SK-N-SH (cell line): ENCODE measurements around the gene PAXIP1. TPM values are rescaled to one million over a fixed set of nuclear protein-coding genes. Genes with fewer than 3 reads are reported as not detected.

Source experiments
- CTCF ChIA-PET: fragments of 300-600, 350-600 bp; formaldehyde crosslinking; extraction: SDS; loops from one replicate; lab custom pipeline; 2021; lab: Yijun Ruan, JAX
- POLR2A ChIA-PET: fragments of 350-600 bp; sonication (Branson Sonifier 250); formaldehyde crosslinking; extraction: SDS; loops from one replicate; lab custom pipeline; 2020; ENCODE audit warnings: antibody characterized with exemption, inconsistent platforms; lab: Yijun Ruan, JAX
- DNase-seq: peaks from one replicate; pipeline ENCODE4 v3.0.0; 2012
- H2AFZ ChIP-seq: fragments of 200-600 bp; sonication (generic); 2 replicates; pipeline ENCODE4 v1.8.1; 2016; ENCODE audit warnings: antibody characterized with exemption, mild to moderate bottlenecking, low read depth
- H3F3A ChIP-seq: fragments of 200-600 bp; sonication (generic); replicated peaks from 2 replicates; pipeline ENCODE3; 2016; ENCODE audit warnings: antibody characterized with exemption, mild to moderate bottlenecking; ENCODE audit not compliant: insufficient read depth
- H3K27ac ChIP-seq, 2 experiments: fragments of 200-500 bp in 1 of 2; fragments of 200-600 bp in 1 of 2; sonication (Bioruptor generic) in 1 of 2; sonication (generic), shearing (Covaris generic) in 1 of 2; 2 replicates each; pipeline versions ENCODE4 v1.5.1 to v1.6.1; 2014 to 2016; ENCODE audit warnings: low read depth in 2 of 2, inconsistent platforms in 1 of 2, low read length in 1 of 2, mild to moderate bottlenecking in 1 of 2, mixed read lengths in 1 of 2
- H3K27me3 ChIP-seq: fragments of 200-600 bp; sonication (generic), shearing (Covaris generic); 2 replicates; pipeline ENCODE4 v1.6.1; 2016; ENCODE audit warnings: mixed run types; ENCODE audit not compliant: insufficient read depth
- H3K36me3 ChIP-seq, 2 experiments: fragments of 200-500 bp in 1 of 2; fragments of 200-600 bp in 1 of 2; sonication (Bioruptor generic) in 1 of 2; sonication (generic) in 1 of 2; replicated peaks in 1 of 2; 2 replicates each; pipeline versions ENCODE3 to v1.5.1; 2014 to 2016; ENCODE audit warnings: low read length in 1 of 2, mild to moderate bottlenecking in 1 of 2; ENCODE audit not compliant: insufficient read depth in 2 of 2, control insufficient read depth in 1 of 2
- H3K4me1 ChIP-seq, 2 experiments: fragments of 200-500 bp in 1 of 2; fragments of 200-600 bp in 1 of 2; sonication (Bioruptor generic) in 1 of 2; sonication (generic), shearing (Covaris generic) in 1 of 2; 2 replicates each; pipeline versions ENCODE4 v1.5.1 to v1.6.1; 2014 to 2016; ENCODE audit warnings: low read depth in 1 of 2, low read length in 1 of 2, mixed run types in 1 of 2; ENCODE audit not compliant: insufficient read depth in 2 of 2, control insufficient read depth in 1 of 2
- H3K4me2 ChIP-seq: fragments of 200-600 bp; sonication (generic), shearing (Covaris generic); 2 replicates; pipeline ENCODE4 v1.6.1; 2017; ENCODE audit warnings: mixed run types
- H3K4me3 ChIP-seq, 2 experiments: fragments of 200-500 bp in 1 of 2; fragments of 200-600 bp in 1 of 2; sonication (Bioruptor generic) in 1 of 2; sonication (generic), shearing (Covaris generic) in 1 of 2; 2 replicates each; pipeline versions ENCODE4 v1.5.1 to v1.8.1; 2014 to 2016; ENCODE audit warnings: low read depth in 2 of 2, inconsistent platforms in 1 of 2, low read length in 1 of 2, mild to moderate bottlenecking in 1 of 2, mixed read lengths in 1 of 2, moderate library complexity in 1 of 2
- H3K79me2 ChIP-seq: fragments of 200-600 bp; sonication (generic); 2 replicates; pipeline ENCODE4 v1.8.1; 2017; ENCODE audit warnings: mild to moderate bottlenecking; ENCODE audit not compliant: insufficient read depth
- H3K9ac ChIP-seq: fragments of 200-600 bp; sonication (generic); 2 replicates; pipeline ENCODE4 v1.6.1; 2017; ENCODE audit warnings: mixed run types
- H3K9me2 ChIP-seq: fragments of 200-600 bp; sonication (generic); 2 replicates; pipeline ENCODE4 v1.6.1; 2017; ENCODE audit warnings: mixed run types
- H3K9me3 ChIP-seq: fragments of 200-600 bp; sonication (generic); 2 replicates; pipeline ENCODE4 v1.6.1; 2017; ENCODE audit warnings: mixed run types, mild to moderate bottlenecking, moderate library complexity
- H4K20me1 ChIP-seq: fragments of 200-600 bp; sonication (generic); 2 replicates; pipeline ENCODE4 v1.6.1; 2017; ENCODE audit warnings: mild to moderate bottlenecking, mixed run types; ENCODE audit not compliant: insufficient read depth
- CHD2 ChIP-seq: fragments of 150-350 bp; IDR thresholded peaks from 2 replicates; pipeline ENCODE4 v1.6.1; 2018; ENCODE audit warnings: low read length; ENCODE audit not compliant: partially characterized antibody
- ELF1 ChIP-seq: IDR thresholded peaks from 2 replicates; pipeline ENCODE4 v1.4.0; 2012
- EP300 ChIP-seq, 2 experiments: IDR thresholded peaks; 2 replicates each; pipeline versions ENCODE4 v1.4.0 to v1.6.1; 2012; ENCODE audit warnings: borderline replicate concordance in 1 of 2, low read depth in 1 of 2, low read length in 1 of 2
- FOXM1 ChIP-seq: IDR thresholded peaks from 2 replicates; pipeline ENCODE4 v1.4.0; 2012; ENCODE audit warnings: low read depth, mild to moderate bottlenecking
- GATA2 ChIP-seq: sonication (generic); formaldehyde crosslinking; IDR thresholded peaks from 2 replicates; pipeline ENCODE4 v1.5.0; 2020; ENCODE audit warnings: mild to moderate bottlenecking, missing genetic modification reagents
- JUND ChIP-seq: IDR thresholded peaks from 2 replicates; pipeline ENCODE4 v1.4.0; 2012
- MAX ChIP-seq: IDR thresholded peaks from 2 replicates; pipeline ENCODE4 v1.4.0; 2012; ENCODE audit warnings: low read depth
- NRF1 ChIP-seq: IDR thresholded peaks from 2 replicates; pipeline ENCODE4 v1.6.1; 2012; ENCODE audit warnings: low read depth, mild to moderate bottlenecking, low read length
- RCOR1 ChIP-seq: fragments of 150-350 bp; IDR thresholded peaks from 2 replicates; pipeline ENCODE4 v1.6.1; 2017; ENCODE audit warnings: antibody characterized with exemption, low read length
- REST ChIP-seq: IDR thresholded peaks from 2 replicates; pipeline ENCODE4 v1.6.1; 2012; ENCODE audit warnings: mild to moderate bottlenecking, low read depth, low read length, moderate library complexity
- RXRA ChIP-seq: IDR thresholded peaks from 2 replicates; pipeline ENCODE4 v1.4.0; 2012; ENCODE audit warnings: low read depth, mild to moderate bottlenecking, borderline replicate concordance
- SMC3 ChIP-seq: IDR thresholded peaks from 2 replicates; pipeline ENCODE4 v1.6.1; 2012; ENCODE audit warnings: low read depth, low read length, improper control_type of control experiment
- TAF1 ChIP-seq: IDR thresholded peaks from 2 replicates; pipeline ENCODE4 v1.6.1; 2012; ENCODE audit warnings: low read depth, mild to moderate bottlenecking, low read length, moderate library complexity, borderline replicate concordance
- YY1 ChIP-seq: IDR thresholded peaks from 2 replicates; pipeline ENCODE4 v1.4.0; 2012; ENCODE audit warnings: low read depth, mild to moderate bottlenecking
- WGBS: methylation state at CpG from one replicate; pipeline ENCODE4 v1.1.6; 2017; ENCODE audit warnings: low lambda C conversion rate; 5-methylcytosine and 5-hydroxymethylcytosine counted together
- polyA plus RNA-seq, 3 experiments: library from polyadenylated mRNA; depleted of rRNA; stranded (reverse); fragments of >200 nt; gene quantifications; 2 replicates each; pipeline ENCODE4 v1.2.3, GENCODE V29; 2012

Gene PAXIP1
- polyA plus RNA-seq, 1 of the 3 experiments (the other 2 are of a cell fraction): 9.2 TPM

GRCh38 chr7:154975984-154976383 lies 26.9 kb downstream of the PAXIP1 start:
- ChIA-PET CTCF (interaction anchor here (1.0 to 2.5 kb wide), 5 partner anchors 10 to 62 kb away, joined by 3 to 16 read pairs (median 4); no protein-coding TSS in a partner anchor), POLR2A (no interaction called here)

GRCh38 chr7:154973381-154973780 lies 29.5 kb downstream of the PAXIP1 start:
- no peaks in the 10 kb centered on the region for H3K9me2 ChIP-seq
- 96% methylated on average over 7 of the region's 7 CpGs for WGBS
- H3K27ac ChIP-seq: no peak overlapping the region
- H3K79me2 ChIP-seq: no peaks in the 10 kb centered on the region
- H3F3A ChIP-seq: no peaks in the 10 kb centered on the region
- CTCF ChIA-PET: interaction anchor here (0.5 to 1.2 kb wide), 3 partner anchors 20 to 626 kb away, joined by 3 to 5 read pairs (median 3); no protein-coding TSS in a partner anchor
- H3K4me3 ChIP-seq: no peak overlapping the region
- POLR2A ChIA-PET: no interaction called here
- no peaks in the 10 kb centered on the region for H4K20me1 ChIP-seq
- H3K36me3 ChIP-seq: peaks cover 22 to 57% of the 10 kb centered on the region in 2 experiments
- no peak overlapping the region for H3K9ac ChIP-seq
- no peak overlapping the region for H2AFZ ChIP-seq
- no peak overlapping the region for H3K4me2 ChIP-seq
- peaks cover 0 to 2% of the 10 kb centered on the region in 2 experiments; a peak in 1 of 4 replicates for H3K4me1 ChIP-seq
- DNase-seq: no peak
- H3K9me3 ChIP-seq: no peaks in the 10 kb centered on the region
- H3K27me3 ChIP-seq: no peaks in the 10 kb centered on the region
- TF ChIP-seq MAX (no peak), ELF1 (no peak), NRF1 (no peak), SMC3 (no peak), GATA2 (CRISPR knock-in tag) (no peak), RXRA (no peak), JUND (no peak), REST (no peak), EP300 (IDR thresholded peaks at IDR 0.05; ENCODE audit: borderline replicate concordance in 1 of 2, low read depth in 1 of 2, low read length in 1 of 2) (no peak), RCOR1 (no peak), TAF1 (no peak), YY1 (no peak)

More at GRCh38 chr7:154975984-154976383, 26.9 kb downstream of the PAXIP1 start:
- Histone ChIP-seq H3K27ac (no peak overlapping the region), H3K36me3 (peaks cover 30 to 42% of the 10 kb centered on the region in 2 experiments), H3K9me2 (no peaks in the 10 kb centered on the region), H3K79me2 (no peaks in the 10 kb centered on the region), H3F3A (no peaks in the 10 kb centered on the region), H3K9ac (no peak overlapping the region), H3K4me1 (no peaks in the 10 kb centered on the region), H3K9me3 (no peaks in the 10 kb centered on the region), H3K27me3 (no peaks in the 10 kb centered on the region), H4K20me1 (no peaks in the 10 kb centered on the region), H3K4me2 (no peak overlapping the region), H2AFZ (no peak overlapping the region), H3K4me3 (no peak overlapping the region)
- TF ChIP-seq CHD2: no peak
- no peak for TF ChIP-seq MAX
- TF ChIP-seq REST: no peak
- TF ChIP-seq FOXM1: no peak
- no peak for TF ChIP-seq ELF1
- WGBS: 97% methylated on average over 7 of the region's 7 CpGs
- DNase-seq: no peak
